Fibroblast of skin of back (primary cell): ENCODE data around the gene MGAT4B.
"Not testable (repeated sequence)": the region's sequence is repeated elsewhere in the genome, so short reads cannot be mapped to it uniquely, and the experiment has no call there.

Experiments used
- DNase-seq: peaks from one replicate; pipeline ENCODE4 v3.0.0-alpha.2; 2013

MGAT4B gene

GRCh38 chr5:179794171-179794570 is 12.5 kb downstream of the MGAT4B start:
- DNase-seq: no peak

- peak; percentile 74 for DNase-seq
These were observed 13.1 kb downstream of the MGAT4B start, which contains the start of gene LTC4S for GRCh38 chr5:179793468-179794139. TSS of gene LTC4S (plus strand) at chr5:179793986. CDS start at chr5:179794081, 95 bp downstream.

GRCh38 chr5:179792612-179793467 is 13.8 kb downstream of the MGAT4B start:
- no peak for DNase-seq

- DNase-seq: no peak
These were observed 14.6 kb downstream of the MGAT4B start for GRCh38 chr5:179791881-179792611.

GRCh38 chr5:179789278-179789677 is 17.4 kb downstream of the MGAT4B start:
- DNase-seq: not testable (repeated sequence)

GRCh38 chr5:179788193-179788854 is 18.3 kb downstream of the MGAT4B start:
- DNase-seq: no peak

GRCh38 chr5:179786861-179787260 is 19.8 kb downstream of the MGAT4B start:
- no peak for DNase-seq

GRCh38 chr5:179783128-179783527 is 23.5 kb downstream of the MGAT4B start:
- no peak for DNase-seq

GRCh38 chr5:179781846-179782245 is 24.8 kb downstream of the MGAT4B start:
- no peak for DNase-seq

- no peak for DNase-seq
These were observed 26.3 kb downstream of the MGAT4B start for GRCh38 chr5:179780362-179780761.

GRCh38 chr5:179779826-179780225 is 26.8 kb downstream of the MGAT4B start:
- no peak for DNase-seq

- DNase-seq: no peak
These were observed 28.1 kb downstream of the MGAT4B start for GRCh38 chr5:179778591-179778990.

- DNase-seq: no peak
These were observed 28.8 kb downstream of the MGAT4B start for GRCh38 chr5:179777909-179778308.

GRCh38 chr5:179777456-179777855 is 29.2 kb downstream of the MGAT4B start:
- no peak for DNase-seq

GRCh38 chr5:179776411-179776938 is 30.2 kb downstream of the MGAT4B start:
- no peak for DNase-seq

- DNase-seq: no peak
These were observed 32.2 kb downstream of the MGAT4B start for GRCh38 chr5:179774442-179774841.

- DNase-seq: no peak
These were observed 33.0 kb downstream of the MGAT4B start for GRCh38 chr5:179773686-179774040.

- no peak for DNase-seq
These were observed 34.3 kb downstream of the MGAT4B start for GRCh38 chr5:179772351-179772750.

GRCh38 chr5:179771311-179771895 is 35.3 kb downstream of the MGAT4B start:
- no peak for DNase-seq

- no peak for DNase-seq
These were observed 36.9 kb downstream of the MGAT4B start for GRCh38 chr5:179769796-179770195.

- DNase-seq: no peak
These were observed 37.4 kb downstream of the MGAT4B start for GRCh38 chr5:179769271-179769670.
